A673 (cell line): Measurements from ENCODE around the gene MITF. TPM values are rescaled to one million over a fixed set of nuclear protein-coding genes. Genes with fewer than 3 reads are reported as not detected.

Source experiments
- BruUV-seq: library from RNA; stranded (reverse); fragments of 400-500 nt; replicated peaks from 2 replicates; lab custom pipeline; 2021; lab: Mats Ljungman, UMichigan
- CTCF ChIA-PET: fragments of 300-600 bp; sonication (Branson Sonifier 250); formaldehyde crosslinking; loops from one replicate; lab custom pipeline; 2022; ENCODE audit warnings: antibody characterized with exemption; lab: Charles Lee
- POLR2A ChIA-PET: fragments of 300-600 bp; sonication (Branson Sonifier 250); formaldehyde crosslinking; loops from one replicate; lab custom pipeline; 2022; ENCODE audit warnings: antibody characterized with exemption; ENCODE audit not compliant: low non-redundant PET; lab: Charles Lee
- DNase-seq: peaks from one replicate; pipeline ENCODE4 v3.0.0-alpha.2; 2015; ENCODE audit warnings: low spot score
- H3K27ac ChIP-seq: fragments of 200-600 bp; sonication (generic); 2 replicates; pipeline ENCODE4 v1.5.1; 2016; ENCODE audit warnings: mixed run types, low read depth, mild to moderate bottlenecking, mixed read lengths, antibody characterized with exemption, low read length; ENCODE audit not compliant: poor library complexity, severe bottlenecking
- H3K27me3 ChIP-seq: fragments of 200-600 bp; sonication (generic); replicated peaks from 2 replicates; pipeline ENCODE4 v1.6.1; 2017; ENCODE audit warnings: mixed run types, low read depth, mild to moderate bottlenecking, mixed read lengths, antibody characterized with exemption, low read length; ENCODE audit not compliant: insufficient read depth, poor library complexity
- H3K36me3 ChIP-seq: fragments of 200-600 bp; sonication (generic); 2 replicates; pipeline ENCODE4 v1.6.1; 2016; ENCODE audit warnings: mixed run types, mild to moderate bottlenecking, mixed read lengths, antibody characterized with exemption, low read length; ENCODE audit not compliant: insufficient read depth, poor library complexity, severe bottlenecking
- H3K4me1 ChIP-seq: fragments of 200-600 bp; sonication (generic); 2 replicates; pipeline ENCODE4 v1.6.1; 2017; ENCODE audit warnings: mixed run types, mild to moderate bottlenecking, mixed read lengths, antibody characterized with exemption, low read length; ENCODE audit not compliant: insufficient read depth, poor library complexity, severe bottlenecking
- H3K4me3 ChIP-seq: fragments of 200-600 bp; sonication (generic); 2 replicates; pipeline ENCODE4 v1.5.1; 2016; ENCODE audit warnings: low read depth, mixed run types, mild to moderate bottlenecking, mixed read lengths, low read length; ENCODE audit not compliant: poor library complexity, severe bottlenecking
- H3K9me3 ChIP-seq: fragments of 200-600 bp; sonication (generic); 2 replicates; pipeline ENCODE4 v1.6.1; 2016; ENCODE audit warnings: mixed run types, low read depth, mild to moderate bottlenecking, mixed read lengths, antibody characterized with exemption, low read length; ENCODE audit not compliant: poor library complexity, severe bottlenecking
- CTCF ChIP-seq: fragments of 300-800, 200-600 bp; sonication (generic); conservative IDR thresholded peaks from 2 replicates; pipeline ENCODE4 v1.5.1; 2017; ENCODE audit warnings: low read depth, mild to moderate bottlenecking, antibody characterized with exemption, low read length, moderate library complexity, mixed read lengths
- EZH2 ChIP-seq: fragments of 200-600 bp; sonication (generic); IDR thresholded peaks from 2 replicates; pipeline ENCODE4 v1.6.1; 2017; ENCODE audit warnings: borderline replicate concordance, low read depth, mild to moderate bottlenecking, mixed read lengths, antibody characterized with exemption, low read length; ENCODE audit not compliant: poor library complexity, severe bottlenecking
- intact Hi-C: fragments of 100-400 bp; cut with micrococcal nuclease; formaldehyde crosslinking; loops from one replicate; pipeline ENCODE4 v1.10.0; 2022; ENCODE audit not compliant: unreplicated experiment
- total RNA-seq: library from RNA; stranded (reverse); gene quantifications from 2 replicates; pipeline ENCODE4 v1.2.3, GENCODE V29; 2021

MITF gene
- total RNA-seq, 1 experiment from 2014 or later: 0.52 TPM

GRCh38 chr3:69761896-69762767 lies 22.9 kb downstream of the MITF start:
- Histone ChIP-seq H3K4me1 (peaks cover 3% of the 10 kb centered on the region), H3K27me3 (no peaks in the 10 kb centered on the region), H3K4me3 (no peak overlapping the region), H3K27ac (no peak overlapping the region), H3K36me3 (no peaks in the 10 kb centered on the region), H3K9me3 (no peaks in the 10 kb centered on the region)
- no TSS peak for BruUV-seq
- POLR2A ChIA-PET: no interaction called here
- CTCF ChIA-PET: no interaction called here
- intact Hi-C loops: no loop called here
- TF ChIP-seq CTCF: no peak
- TF ChIP-seq EZH2: no peak
- DNase-seq: no peak

- Histone ChIP-seq H3K27me3 (no peaks in the 10 kb centered on the region), H3K4me3 (no peak overlapping the region), H3K9me3 (no peaks in the 10 kb centered on the region), H3K27ac (no peak overlapping the region), H3K4me1 (peaks cover 3% of the 10 kb centered on the region), H3K36me3 (no peaks in the 10 kb centered on the region)
- TF ChIP-seq EZH2 (no peak), CTCF (no peak)
- no peak for DNase-seq
- ChIA-PET CTCF (no interaction called here), POLR2A (no interaction called here)
- intact Hi-C loops: no loop called here
- BruUV-seq: no TSS peak
Observed at GRCh38 chr3:69762768-69763229, 23.5 kb downstream of the MITF start.

- CTCF ChIA-PET: no interaction called here
- Histone ChIP-seq H3K9me3 (no peaks in the 10 kb centered on the region), H3K27ac (no peak overlapping the region), H3K4me1 (peaks cover 3% of the 10 kb centered on the region), H3K4me3 (no peak overlapping the region), H3K27me3 (no peaks in the 10 kb centered on the region), H3K36me3 (no peaks in the 10 kb centered on the region)
- intact Hi-C loops: no loop called here
- BruUV-seq: no TSS peak
- no peak for TF ChIP-seq CTCF
- TF ChIP-seq EZH2: no peak
- DNase-seq: no peak
- POLR2A ChIA-PET: no interaction called here
Observed at GRCh38 chr3:69763458-69763857, 24.2 kb downstream of the MITF start.
